ENCODE measurements around the gene OAS2.
"Not testable (repeated sequence)": the region's sequence is repeated elsewhere in the genome, so short reads cannot be mapped to it uniquely, and the experiment has no call there.

The OAS2 gene

DNA sequence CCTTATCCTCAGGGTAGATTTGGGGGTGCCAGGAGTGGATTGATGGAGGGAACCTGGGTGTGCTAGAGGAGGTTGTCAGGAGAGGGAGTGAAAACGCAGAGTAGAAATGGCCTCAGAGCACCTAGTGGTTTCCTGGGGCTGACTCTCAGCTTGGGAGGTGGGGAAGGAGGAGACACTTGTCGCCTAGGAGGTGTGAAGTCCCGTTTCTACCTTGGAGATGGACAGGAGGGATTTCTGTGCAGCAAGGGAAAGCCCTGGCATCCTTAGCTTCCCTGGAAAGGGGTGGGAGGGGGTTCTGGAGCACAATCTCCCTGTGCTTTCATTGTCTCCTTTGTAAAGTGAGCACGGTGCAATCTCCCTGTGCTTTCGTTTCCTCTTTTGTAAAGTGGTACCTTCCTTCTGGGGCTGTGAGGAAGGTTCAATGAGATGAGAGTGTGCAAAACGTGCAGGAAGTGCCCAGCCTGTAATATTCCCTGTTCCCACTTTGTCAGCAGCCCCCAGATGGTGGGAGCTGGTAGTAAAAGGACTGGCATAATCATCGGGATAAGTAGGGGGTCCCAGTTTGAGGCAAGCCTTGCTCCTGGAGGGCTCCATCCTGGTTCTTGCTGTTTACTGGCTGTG is 38.4 kb upstream of the OAS2 start:
- H3K9ac ChIP-seq (ENCODE audit: low read depth, low read length), result no peak overlapping the region
- no peaks in the 10 kb centered on the region for H3K9me3 ChIP-seq (ENCODE audit: control insufficient read depth, insufficient read depth, low read length)
- H3K4me3 ChIP-seq (ENCODE audit: low read depth, low read length), result no peak overlapping the region
- peaks cover 15% of the 10 kb centered on the region for H3K27me3 ChIP-seq (ENCODE audit: control insufficient read depth, insufficient read depth, low read length)
- H3K36me3 ChIP-seq (ENCODE audit: control insufficient read depth, insufficient read depth, low read length), result no peaks in the 10 kb centered on the region
- no peaks in the 10 kb centered on the region for H3K4me1 ChIP-seq (ENCODE audit: control insufficient read depth, insufficient read depth, low read length)

DNA sequence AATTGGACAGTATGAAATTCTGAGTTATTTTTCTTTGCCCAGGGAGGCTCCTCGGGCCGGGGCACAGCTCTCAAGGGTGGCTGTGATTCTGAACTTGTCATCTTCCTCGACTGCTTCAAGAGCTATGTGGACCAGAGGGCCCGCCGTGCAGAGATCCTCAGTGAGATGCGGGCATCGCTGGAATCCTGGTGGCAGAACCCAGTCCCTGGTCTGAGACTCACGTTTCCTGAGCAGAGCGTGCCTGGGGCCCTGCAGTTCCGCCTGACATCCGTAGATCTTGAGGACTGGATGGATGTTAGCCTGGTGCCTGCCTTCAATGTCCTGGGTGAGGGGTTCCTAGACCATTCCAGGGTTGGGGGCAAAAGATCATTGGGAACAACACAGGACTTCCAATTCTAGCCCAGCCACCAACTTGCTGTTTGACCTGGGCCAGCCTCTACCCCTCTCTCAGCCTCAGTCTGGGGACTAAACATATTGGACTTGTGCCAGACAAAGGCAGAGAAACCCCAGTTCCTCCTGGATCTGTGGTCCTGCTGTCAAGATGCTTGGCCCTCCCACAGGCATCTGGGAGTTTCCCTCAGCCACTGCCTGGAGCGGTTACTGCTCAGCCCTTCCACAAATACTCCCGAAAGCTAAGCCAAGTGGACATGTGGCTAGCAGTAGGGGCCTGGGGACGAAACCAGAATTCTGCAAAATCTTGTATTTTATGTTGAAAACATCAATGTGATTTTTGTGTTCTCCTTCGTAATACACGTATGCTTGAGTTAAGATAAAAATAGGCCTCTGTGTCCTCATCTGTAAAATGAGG is 36.6 kb upstream of the OAS2 start:
- Histone ChIP-seq H3K9ac (ENCODE audit: low read depth, low read length) (no peak overlapping the region), H3K27me3 (ENCODE audit: control insufficient read depth, insufficient read depth, low read length) (peaks cover 15% of the 10 kb centered on the region), H3K4me1 (ENCODE audit: control insufficient read depth, insufficient read depth, low read length) (no peaks in the 10 kb centered on the region), H3K4me3 (ENCODE audit: low read depth, low read length) (no peak overlapping the region), H3K9me3 (ENCODE audit: control insufficient read depth, insufficient read depth, low read length) (no peaks in the 10 kb centered on the region), H3K36me3 (ENCODE audit: control insufficient read depth, insufficient read depth, low read length) (no peaks in the 10 kb centered on the region)

DNA sequence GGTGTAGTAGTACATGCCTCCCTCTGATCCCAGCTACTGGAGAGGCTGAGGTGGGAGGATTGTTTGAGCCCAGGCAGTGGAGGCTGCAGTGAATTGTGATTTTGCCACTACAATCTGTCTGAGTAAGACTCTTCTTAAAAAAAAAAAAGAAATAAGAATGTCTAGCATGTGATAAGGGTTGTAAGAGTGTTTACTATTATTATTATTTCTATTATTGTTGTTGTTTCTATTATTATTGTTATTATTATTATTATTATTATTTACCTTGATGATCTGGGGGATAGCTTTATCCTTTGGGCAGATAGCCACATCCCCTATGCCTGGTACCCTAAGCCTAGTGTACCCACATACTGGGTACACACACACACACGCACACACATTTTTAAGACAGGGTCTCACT is 35.7 kb upstream of the OAS2 start:
- H3K9ac ChIP-seq (ENCODE audit: low read depth, low read length), result no peak overlapping the region
- no peaks in the 10 kb centered on the region for H3K4me1 ChIP-seq (ENCODE audit: control insufficient read depth, insufficient read depth, low read length)
- H3K4me3 ChIP-seq (ENCODE audit: low read depth, low read length), result no peak overlapping the region
- H3K9me3 ChIP-seq (ENCODE audit: control insufficient read depth, insufficient read depth, low read length), result no peaks in the 10 kb centered on the region
- peaks cover 13% of the 10 kb centered on the region for H3K27me3 ChIP-seq (ENCODE audit: control insufficient read depth, insufficient read depth, low read length)
- H3K36me3 ChIP-seq (ENCODE audit: control insufficient read depth, insufficient read depth, low read length), result no peaks in the 10 kb centered on the region

DNA sequence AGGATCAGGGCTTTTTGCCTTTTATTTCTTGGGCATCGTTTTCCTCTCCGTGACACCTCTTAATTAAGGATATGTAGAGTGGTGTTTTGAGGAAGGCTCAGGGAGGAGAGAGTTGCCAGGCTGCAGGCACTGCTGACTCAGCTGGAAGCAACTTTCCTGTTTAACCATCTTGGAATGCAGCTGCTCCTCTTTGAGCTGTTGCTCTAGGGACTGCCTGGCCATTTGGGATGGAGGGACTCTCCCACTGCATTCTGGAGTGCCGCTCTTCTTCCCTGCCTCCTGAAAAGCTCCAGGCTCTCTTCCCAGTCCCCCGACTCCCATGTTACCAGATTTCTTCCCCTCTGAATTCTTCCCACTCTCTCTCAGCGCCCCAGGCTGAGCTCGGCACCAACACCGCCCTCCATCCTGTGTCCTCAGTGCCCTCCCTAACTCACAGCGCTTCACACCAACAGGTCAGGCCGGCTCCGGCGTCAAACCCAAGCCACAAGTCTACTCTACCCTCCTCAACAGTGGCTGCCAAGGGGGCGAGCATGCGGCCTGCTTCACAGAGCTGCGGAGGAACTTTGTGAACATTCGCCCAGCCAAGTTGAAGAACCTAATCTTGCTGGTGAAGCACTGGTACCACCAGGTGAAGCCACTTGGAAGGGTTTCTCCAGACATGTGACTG is 34.2 kb upstream of the OAS2 start:
- no peak overlapping the region for H3K9ac ChIP-seq (ENCODE audit: low read depth, low read length)
- no peak overlapping the region for H3K4me3 ChIP-seq (ENCODE audit: low read depth, low read length)
- no peaks in the 10 kb centered on the region for H3K36me3 ChIP-seq (ENCODE audit: control insufficient read depth, insufficient read depth, low read length)
- no peaks in the 10 kb centered on the region for H3K9me3 ChIP-seq (ENCODE audit: control insufficient read depth, insufficient read depth, low read length)
- H3K27me3 ChIP-seq (ENCODE audit: control insufficient read depth, insufficient read depth, low read length), result peaks cover 3% of the 10 kb centered on the region
- no peaks in the 10 kb centered on the region for H3K4me1 ChIP-seq (ENCODE audit: control insufficient read depth, insufficient read depth, low read length)

DNA sequence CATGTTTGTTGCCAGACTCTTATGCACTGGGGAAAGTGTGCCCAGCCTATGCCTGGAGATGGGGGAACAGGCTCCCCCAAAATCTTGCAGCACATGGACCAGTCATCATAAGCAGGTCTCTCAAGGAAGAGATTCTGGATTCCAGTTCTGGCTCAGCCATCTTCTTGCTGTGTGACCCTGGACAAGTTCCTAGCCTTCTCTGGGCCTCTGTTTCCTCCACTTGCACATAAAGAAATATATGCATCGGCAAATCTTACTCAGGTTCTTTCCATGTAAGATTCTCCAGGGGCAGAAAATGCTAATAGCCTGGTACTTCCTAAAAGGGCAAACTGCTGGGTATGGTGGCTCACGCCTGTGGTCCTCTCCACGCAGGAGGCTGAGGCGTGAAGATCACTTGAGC is 32.8 kb upstream of the OAS2 start:
- Histone ChIP-seq H3K9ac (ENCODE audit: low read depth, low read length) (no peak overlapping the region), H3K36me3 (ENCODE audit: control insufficient read depth, insufficient read depth, low read length) (no peaks in the 10 kb centered on the region), H3K4me1 (ENCODE audit: control insufficient read depth, insufficient read depth, low read length) (no peaks in the 10 kb centered on the region), H3K4me3 (ENCODE audit: low read depth, low read length) (no peak overlapping the region), H3K9me3 (ENCODE audit: control insufficient read depth, insufficient read depth, low read length) (no peaks in the 10 kb centered on the region), H3K27me3 (ENCODE audit: control insufficient read depth, insufficient read depth, low read length) (no peaks in the 10 kb centered on the region)

DNA sequence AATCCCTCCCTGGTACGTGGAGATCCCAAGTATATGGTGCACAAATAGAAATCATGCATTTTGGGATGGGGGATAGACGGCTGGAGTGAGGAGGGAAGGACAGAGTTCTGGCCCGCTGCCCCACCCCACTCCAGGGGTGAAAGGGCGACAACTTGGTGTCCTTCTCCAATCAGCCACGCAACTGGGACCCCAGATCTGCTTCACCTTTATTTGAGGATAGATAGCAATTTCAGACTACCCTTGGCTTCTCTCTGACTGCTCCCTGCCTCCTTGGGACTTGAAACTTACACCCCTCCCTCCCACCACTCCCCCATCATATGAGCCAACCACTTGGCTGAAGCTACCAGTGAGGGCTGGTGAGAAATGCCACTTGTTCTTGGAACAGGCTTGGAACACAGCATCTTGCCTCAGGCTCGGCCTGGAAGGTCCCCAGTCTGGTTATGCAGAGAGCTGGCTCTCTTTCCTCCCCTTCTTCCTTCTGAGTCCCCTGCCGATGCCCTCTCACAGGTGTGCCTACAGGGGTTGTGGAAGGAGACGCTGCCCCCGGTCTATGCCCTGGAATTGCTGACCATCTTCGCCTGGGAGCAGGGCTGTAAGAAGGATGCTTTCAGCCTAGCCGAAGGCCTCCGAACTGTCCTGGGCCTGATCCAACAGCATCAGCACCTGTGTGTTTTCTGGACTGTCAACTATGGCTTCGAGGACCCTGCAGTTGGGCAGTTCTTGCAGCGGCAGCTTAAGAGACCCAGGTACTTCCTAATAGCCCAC is 31.9 kb upstream of the OAS2 start:
- Histone ChIP-seq H3K9ac (ENCODE audit: low read depth, low read length) (no peak overlapping the region), H3K27me3 (ENCODE audit: control insufficient read depth, insufficient read depth, low read length) (no peaks in the 10 kb centered on the region), H3K4me3 (ENCODE audit: low read depth, low read length) (no peak overlapping the region), H3K36me3 (ENCODE audit: control insufficient read depth, insufficient read depth, low read length) (no peaks in the 10 kb centered on the region), H3K9me3 (ENCODE audit: control insufficient read depth, insufficient read depth, low read length) (no peaks in the 10 kb centered on the region), H3K4me1 (ENCODE audit: control insufficient read depth, insufficient read depth, low read length) (no peaks in the 10 kb centered on the region)

DNA sequence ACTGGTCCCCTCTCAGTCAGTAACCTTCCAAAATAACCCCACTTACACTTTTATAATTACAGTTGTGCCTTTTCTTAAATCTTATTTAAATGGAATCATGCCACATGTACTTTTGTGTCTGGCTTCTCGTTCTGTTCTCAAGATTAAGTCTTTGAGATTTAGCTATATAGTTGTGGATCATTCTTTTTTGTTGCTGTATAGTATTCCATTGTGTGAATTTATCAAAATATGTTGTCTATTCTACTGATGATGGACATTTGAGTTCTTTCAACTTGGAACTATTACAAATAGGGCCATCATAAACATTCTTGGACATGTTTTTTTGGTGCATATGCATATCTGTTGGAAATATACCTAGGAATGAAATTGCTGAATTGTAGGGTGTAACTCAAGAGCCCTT is 31.0 kb upstream of the OAS2 start:
- Histone ChIP-seq H3K4me3 (ENCODE audit: low read depth, low read length) (no peak overlapping the region), H3K9me3 (ENCODE audit: control insufficient read depth, insufficient read depth, low read length) (no peaks in the 10 kb centered on the region), H3K36me3 (ENCODE audit: control insufficient read depth, insufficient read depth, low read length) (no peaks in the 10 kb centered on the region), H3K27me3 (ENCODE audit: control insufficient read depth, insufficient read depth, low read length) (no peaks in the 10 kb centered on the region), H3K4me1 (ENCODE audit: control insufficient read depth, insufficient read depth, low read length) (no peaks in the 10 kb centered on the region), H3K9ac (ENCODE audit: low read depth, low read length) (no peak overlapping the region)

DNA sequence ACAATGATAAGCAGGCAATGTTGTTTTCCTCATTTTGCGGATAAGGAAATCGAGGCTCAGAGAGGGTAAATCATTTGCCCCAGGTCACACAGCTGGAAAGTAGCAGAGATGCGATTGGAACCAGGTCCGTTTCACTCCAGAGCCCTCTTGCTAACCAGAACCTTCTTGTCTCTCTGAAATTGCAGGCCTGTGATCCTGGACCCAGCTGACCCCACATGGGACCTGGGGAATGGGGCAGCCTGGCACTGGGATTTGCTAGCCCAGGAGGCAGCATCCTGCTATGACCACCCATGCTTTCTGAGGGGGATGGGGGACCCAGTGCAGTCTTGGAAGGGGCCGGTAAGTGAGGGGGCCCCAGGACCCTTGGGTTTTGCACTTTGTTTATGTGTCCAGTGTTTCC is 30.6 kb upstream of the OAS2 start:
- Histone ChIP-seq H3K27me3 (ENCODE audit: control insufficient read depth, insufficient read depth, low read length) (no peaks in the 10 kb centered on the region), H3K4me3 (ENCODE audit: low read depth, low read length) (no peak overlapping the region), H3K9ac (ENCODE audit: low read depth, low read length) (no peak overlapping the region), H3K4me1 (ENCODE audit: control insufficient read depth, insufficient read depth, low read length) (no peaks in the 10 kb centered on the region), H3K9me3 (ENCODE audit: control insufficient read depth, insufficient read depth, low read length) (no peaks in the 10 kb centered on the region), H3K36me3 (ENCODE audit: control insufficient read depth, insufficient read depth, low read length) (no peaks in the 10 kb centered on the region)

DNA sequence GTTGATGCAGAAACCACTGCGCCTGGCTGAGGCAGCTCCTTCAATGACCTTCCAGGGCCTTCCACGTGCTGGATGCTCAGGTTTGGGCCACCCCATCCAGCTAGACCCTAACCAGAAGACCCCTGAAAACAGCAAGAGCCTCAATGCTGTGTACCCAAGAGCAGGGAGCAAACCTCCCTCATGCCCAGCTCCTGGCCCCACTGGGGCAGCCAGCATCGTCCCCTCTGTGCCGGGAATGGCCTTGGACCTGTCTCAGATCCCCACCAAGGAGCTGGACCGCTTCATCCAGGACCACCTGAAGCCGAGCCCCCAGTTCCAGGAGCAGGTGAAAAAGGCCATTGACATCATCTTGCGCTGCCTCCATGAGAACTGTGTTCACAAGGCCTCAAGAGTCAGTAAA is 29.5 kb upstream of the OAS2 start:
- no peaks in the 10 kb centered on the region for H3K36me3 ChIP-seq (ENCODE audit: control insufficient read depth, insufficient read depth, low read length)
- no peaks in the 10 kb centered on the region for H3K9me3 ChIP-seq (ENCODE audit: control insufficient read depth, insufficient read depth, low read length)
- no peaks in the 10 kb centered on the region for H3K4me1 ChIP-seq (ENCODE audit: control insufficient read depth, insufficient read depth, low read length)

DNA sequence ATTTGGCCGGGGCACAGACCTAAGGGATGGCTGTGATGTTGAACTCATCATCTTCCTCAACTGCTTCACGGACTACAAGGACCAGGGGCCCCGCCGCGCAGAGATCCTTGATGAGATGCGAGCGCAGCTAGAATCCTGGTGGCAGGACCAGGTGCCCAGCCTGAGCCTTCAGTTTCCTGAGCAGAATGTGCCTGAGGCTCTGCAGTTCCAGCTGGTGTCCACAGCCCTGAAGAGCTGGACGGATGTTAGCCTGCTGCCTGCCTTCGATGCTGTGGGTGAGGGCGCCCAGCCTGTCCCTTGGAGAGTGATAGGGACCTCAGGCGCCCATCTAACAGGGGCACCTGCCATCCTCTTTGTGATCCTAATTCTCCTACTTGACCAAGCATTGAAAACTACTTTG is 27.6 kb upstream of the OAS2 start:
- Histone ChIP-seq H3K27me3 (ENCODE audit: control insufficient read depth, insufficient read depth, low read length) (no peaks in the 10 kb centered on the region), H3K9ac (ENCODE audit: low read depth, low read length) (no peak overlapping the region), H3K4me1 (ENCODE audit: control insufficient read depth, insufficient read depth, low read length) (no peaks in the 10 kb centered on the region), H3K4me3 (ENCODE audit: low read depth, low read length) (no peak overlapping the region), H3K9me3 (ENCODE audit: control insufficient read depth, insufficient read depth, low read length) (no peaks in the 10 kb centered on the region), H3K36me3 (ENCODE audit: control insufficient read depth, insufficient read depth, low read length) (no peaks in the 10 kb centered on the region)

More for the DNA sequence above, 29.5 kb upstream of the OAS2 start:
- Histone ChIP-seq H3K9ac (ENCODE audit: low read depth, low read length) (no peak overlapping the region), H3K27me3 (ENCODE audit: control insufficient read depth, insufficient read depth, low read length) (no peaks in the 10 kb centered on the region), H3K4me3 (ENCODE audit: low read depth, low read length) (no peak overlapping the region)

DNA sequence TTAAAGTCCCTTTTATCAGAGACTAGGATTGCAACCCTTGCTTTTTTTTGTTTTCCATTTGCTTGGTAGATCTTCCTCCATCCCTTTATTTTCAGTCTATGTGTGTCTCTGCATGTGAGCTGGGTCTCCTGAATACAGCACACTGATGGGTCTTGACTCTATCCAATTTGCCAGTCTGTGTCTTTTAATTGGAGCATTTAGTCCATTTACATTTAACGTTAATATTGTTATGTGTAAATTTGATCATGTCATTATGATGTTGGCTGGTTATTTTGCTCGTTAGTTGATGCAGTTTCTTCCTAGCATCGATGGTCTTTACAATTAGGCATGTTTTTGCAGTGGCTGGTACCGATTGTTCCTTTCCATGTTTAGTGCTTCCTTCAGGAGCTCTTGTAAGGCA is 21.2 kb upstream of the OAS2 start:
- not testable (repeated sequence) for H3K4me1 ChIP-seq (ENCODE audit: control insufficient read depth, insufficient read depth, low read length); H3K9me3 ChIP-seq (ENCODE audit: control insufficient read depth, insufficient read depth, low read length); H3K27me3 ChIP-seq (ENCODE audit: control insufficient read depth, insufficient read depth, low read length); H3K9ac ChIP-seq (ENCODE audit: low read depth, low read length); H3K36me3 ChIP-seq (ENCODE audit: control insufficient read depth, insufficient read depth, low read length); H3K4me3 ChIP-seq (ENCODE audit: low read depth, low read length)

All from iPS-15b (cell line).